OCI-LY3 (cell line): ENCODE data around the gene TOMM22.

ENCODE experiments used
- EZH2phosphoT487 ChIP-seq: fragments of 200-600 bp; shearing (Covaris generic); IDR thresholded peaks from 2 replicates; pipeline ENCODE4 v1.6.1; 2018; ENCODE audit warnings: antibody characterized with exemption, mixed run types, low read depth
- TF ChIP-seq, protein P1 (sequence below): fragments of 200-600, 300-600 bp; sonication (generic); IDR thresholded peaks from 2 replicates; pipeline ENCODE4 v1.5.1; 2014; ENCODE audit warnings: antibody characterized with exemption, low read length, low read depth

DNA sequence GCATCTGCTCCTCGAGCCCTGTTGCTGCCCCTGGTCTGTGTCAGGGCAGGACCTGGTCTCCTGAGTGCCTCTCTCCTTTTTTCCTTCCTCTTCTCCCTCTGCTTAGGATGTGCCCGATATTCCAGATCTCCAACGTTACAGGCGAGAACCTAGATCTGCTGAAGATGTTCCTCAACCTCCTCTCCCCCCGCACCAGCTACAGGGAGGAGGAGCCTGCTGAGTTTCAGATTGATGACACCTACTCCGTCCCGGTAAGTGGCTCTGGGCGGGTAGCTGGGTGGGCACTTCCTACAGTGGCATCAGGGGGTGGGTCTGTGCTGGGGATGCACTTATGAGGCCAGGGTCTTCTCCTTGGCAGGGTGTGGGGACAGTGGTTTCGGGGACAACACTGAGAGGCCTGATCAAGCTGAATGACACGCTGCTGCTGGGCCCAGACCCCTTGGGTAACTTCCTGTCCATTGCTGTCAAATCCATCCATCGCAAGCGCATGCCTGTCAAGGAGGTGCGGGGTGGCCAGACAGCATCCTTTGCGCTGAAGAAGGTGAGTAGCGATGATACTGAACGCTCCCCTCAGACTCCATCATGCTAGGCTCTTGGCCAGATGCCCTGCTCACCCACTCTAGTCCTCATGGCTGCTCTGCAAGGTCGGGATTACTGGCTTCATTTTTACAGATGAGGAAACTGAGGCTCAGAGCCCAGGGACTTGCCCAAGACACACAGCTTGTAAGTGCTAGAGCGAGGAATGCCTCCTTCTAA is 44.3 kb downstream of the TOMM22 start:
- TF ChIP-seq, protein P1, sequence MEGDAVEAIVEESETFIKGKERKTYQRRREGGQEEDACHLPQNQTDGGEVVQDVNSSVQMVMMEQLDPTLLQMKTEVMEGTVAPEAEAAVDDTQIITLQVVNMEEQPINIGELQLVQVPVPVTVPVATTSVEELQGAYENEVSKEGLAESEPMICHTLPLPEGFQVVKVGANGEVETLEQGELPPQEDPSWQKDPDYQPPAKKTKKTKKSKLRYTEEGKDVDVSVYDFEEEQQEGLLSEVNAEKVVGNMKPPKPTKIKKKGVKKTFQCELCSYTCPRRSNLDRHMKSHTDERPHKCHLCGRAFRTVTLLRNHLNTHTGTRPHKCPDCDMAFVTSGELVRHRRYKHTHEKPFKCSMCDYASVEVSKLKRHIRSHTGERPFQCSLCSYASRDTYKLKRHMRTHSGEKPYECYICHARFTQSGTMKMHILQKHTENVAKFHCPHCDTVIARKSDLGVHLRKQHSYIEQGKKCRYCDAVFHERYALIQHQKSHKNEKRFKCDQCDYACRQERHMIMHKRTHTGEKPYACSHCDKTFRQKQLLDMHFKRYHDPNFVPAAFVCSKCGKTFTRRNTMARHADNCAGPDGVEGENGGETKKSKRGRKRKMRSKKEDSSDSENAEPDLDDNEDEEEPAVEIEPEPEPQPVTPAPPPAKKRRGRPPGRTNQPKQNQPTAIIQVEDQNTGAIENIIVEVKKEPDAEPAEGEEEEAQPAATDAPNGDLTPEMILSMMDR: no peak
- no peak for TF ChIP-seq EZH2phosphoT487
